GM19025 (cell line): Measurements from ENCODE around the gene CLN5.
"Not testable (repeated sequence)": the region's sequence is repeated elsewhere in the genome, so short reads cannot be mapped to it uniquely, and the experiment has no call there.

Experiments used
- ATAC-seq: cut with Tn5 transposase; IDR thresholded peaks from one replicate; pipeline ENCODE4 v1.9.1; 2021; ENCODE audit warnings: mild to moderate bottlenecking, low read depth, moderate library complexity; ENCODE audit not compliant: unreplicated experiment

CLN5 gene

DNA sequence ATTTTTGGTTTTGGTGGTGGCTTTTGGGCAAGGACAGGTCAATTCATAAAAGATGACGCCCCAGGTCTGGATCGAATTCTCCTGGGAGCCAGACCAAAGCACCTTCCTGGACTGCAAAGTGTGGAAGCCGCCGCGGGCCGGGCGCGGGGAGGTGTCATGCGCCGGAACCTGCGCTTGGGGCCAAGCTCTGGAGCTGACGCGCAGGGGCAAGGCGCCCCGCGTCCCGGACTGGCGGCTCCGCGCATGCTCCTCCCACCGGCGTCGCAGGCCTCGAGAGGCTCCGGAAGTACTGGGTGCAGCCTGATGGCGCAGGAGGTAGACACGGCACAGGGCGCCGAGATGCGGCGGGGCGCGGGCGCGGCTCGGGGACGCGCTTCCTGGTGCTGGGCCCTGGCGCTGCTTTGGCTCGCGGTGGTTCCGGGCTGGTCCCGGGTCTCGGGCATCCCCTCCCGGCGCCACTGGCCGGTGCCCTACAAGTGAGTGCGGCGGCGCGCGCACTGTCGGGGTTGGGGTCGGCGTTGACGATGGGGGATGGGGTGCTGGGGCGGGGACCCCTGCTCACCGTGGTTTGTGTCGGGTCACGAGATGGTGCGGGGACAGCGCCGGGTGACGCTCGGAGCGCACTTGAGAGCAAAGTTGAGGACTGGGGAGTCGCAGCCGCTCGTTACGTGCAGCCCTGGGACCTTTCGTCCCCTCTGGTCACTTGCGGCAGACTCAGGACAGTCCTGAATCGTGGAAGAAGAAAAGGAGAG is at the start of gene CLN5:
Gene CLN5 (plus strand): TSS at position 286 of the 752 bp plus-strand sequence. CDS start 18 bp downstream, at position 304.
- peak; percentile 93 for ATAC-seq

GRCh38 chr13:76942363-76942762 is 49.5 kb upstream of the CLN5 start:
- no peak for ATAC-seq

- ATAC-seq, result no peak
These were observed 48.2 kb upstream of the CLN5 start for GRCh38 chr13:76943646-76944045.

DNA sequence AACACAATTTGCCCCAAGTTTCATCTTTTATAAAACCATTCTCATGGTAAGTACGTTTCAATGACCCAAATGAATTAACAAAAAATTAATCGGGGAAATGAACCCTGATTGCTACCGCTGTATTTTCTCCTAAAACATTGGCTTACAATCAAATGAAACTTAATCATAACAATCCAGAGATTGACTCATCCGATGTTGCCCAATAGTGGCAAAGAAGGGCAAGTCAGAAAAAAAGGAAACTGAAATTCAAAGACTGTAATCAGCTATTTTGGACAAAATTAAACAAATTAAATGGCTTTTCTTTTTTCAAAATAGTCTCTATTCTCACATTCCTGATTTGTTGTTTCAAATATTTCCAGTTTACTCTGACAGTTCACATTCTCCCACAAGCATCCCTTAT is 47.4 kb upstream of the CLN5 start:
- no peak for ATAC-seq

DNA sequence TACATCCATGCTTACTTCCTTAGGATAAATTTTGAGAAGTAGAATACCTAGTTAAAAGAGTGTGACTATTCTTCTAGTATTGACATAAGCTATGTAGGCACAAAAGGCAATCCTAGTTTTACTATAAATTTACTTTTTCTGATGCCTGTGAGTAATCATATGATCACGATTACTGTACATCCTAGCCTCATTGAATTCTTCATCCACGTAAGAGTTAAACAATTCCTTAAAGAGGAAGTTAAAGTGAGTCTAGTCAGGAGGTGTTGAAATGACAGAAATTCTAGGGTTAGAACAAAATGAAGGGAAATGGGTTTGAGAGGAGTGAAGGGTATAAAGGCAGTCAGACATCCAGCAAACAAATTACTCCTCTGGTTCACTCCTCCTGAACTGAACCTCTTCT is 43.7 kb upstream of the CLN5 start, which contains the start of gene ACOD1:
Gene ACOD1 (plus strand): TSS at position 363 of the 400 bp plus-strand sequence. CDS start 48 bp downstream, outside the sequence.
- ATAC-seq, result no peak

DNA sequence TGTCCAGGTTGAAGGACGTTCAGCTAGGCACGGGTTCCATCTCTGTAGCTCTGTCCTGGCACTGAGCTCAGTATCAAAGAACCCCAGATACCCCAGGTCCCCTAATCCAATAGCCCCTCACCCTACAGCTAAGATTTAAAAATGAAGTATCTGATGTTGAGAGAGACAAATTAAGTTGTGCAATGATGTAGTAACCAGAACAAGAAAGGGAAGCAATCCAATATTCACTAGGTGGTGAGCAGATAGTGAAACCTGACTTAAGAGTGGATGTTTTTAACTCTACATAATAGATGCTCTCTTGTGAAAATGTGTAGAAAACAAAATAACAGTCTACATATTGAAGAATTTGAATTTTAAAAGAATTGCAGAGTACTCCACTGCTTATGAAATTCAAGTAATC is 41.8 kb upstream of the CLN5 start:
- no peak for ATAC-seq

DNA sequence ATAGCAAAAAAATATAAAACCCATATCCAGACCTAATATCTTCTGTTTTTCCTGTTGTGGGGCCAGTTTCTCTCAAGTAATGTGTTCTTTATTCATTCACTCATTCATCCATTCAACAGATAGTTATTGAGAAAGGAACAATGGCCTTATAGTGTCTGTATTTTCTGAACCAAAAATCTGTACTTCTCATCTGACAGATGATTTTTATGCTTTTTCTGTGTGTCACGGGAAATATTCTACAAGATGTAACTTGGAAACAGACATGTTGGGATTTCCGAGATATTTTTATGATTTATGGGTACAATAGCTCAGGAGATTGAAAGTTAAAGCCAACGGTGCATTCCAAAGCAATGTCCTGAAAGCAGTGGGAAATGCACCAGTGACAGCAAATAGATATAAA is 37.9 kb upstream of the CLN5 start:
- ATAC-seq, result no peak

DNA sequence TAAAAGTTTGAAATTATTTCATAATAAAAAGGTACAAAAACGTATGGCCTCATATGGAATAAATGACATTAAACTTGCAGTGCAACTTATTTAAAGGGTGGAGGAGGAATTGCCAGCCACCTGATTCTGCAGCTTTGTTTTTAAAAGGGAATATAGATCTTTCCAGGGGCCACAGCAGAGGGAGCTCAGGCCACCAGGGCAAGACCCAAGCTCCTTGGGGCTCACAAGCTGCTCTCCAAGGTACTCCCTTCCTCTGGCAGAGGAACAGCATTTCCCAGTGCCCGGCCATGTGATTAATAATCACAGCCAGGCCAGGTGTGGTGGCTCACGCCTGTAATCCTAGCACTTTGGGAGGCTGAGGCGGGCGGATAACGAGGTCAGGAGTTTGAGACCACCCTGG is 37.3 kb upstream of the CLN5 start:
- ATAC-seq, result no peak

GRCh38 chr13:76955193-76955592 is 36.7 kb upstream of the CLN5 start:
- ATAC-seq, result no peak

GRCh38 chr13:76955661-76956060 is 36.2 kb upstream of the CLN5 start:
- no peak for ATAC-seq

DNA sequence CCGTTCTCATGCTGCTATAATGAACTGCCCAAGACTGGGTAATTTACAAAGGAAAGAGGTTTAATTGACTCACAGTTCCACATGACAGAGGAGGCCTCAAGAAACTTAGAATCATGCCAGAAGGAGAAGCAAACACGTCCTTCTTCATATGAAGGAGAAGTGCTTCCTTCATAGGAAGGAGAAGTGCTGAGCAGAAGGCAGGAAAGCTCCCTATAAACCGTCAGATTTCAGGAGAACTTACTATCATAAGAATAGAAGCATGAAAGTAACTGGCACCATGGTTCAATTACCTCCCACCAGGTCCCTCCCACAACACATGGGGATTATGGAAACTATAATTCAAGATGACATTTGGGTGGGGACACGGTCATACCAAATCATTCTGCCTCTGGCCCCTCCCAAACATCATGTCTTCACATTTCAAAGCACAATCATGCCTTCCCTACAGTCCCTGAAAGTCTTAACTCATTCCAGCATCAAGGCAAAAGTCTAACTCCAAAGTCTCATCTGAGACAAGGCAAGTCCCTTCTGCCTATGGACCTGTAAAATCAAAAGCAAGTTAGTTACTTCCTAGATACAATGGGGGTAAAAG is 32.9 kb upstream of the CLN5 start:
- no peak for ATAC-seq

DNA sequence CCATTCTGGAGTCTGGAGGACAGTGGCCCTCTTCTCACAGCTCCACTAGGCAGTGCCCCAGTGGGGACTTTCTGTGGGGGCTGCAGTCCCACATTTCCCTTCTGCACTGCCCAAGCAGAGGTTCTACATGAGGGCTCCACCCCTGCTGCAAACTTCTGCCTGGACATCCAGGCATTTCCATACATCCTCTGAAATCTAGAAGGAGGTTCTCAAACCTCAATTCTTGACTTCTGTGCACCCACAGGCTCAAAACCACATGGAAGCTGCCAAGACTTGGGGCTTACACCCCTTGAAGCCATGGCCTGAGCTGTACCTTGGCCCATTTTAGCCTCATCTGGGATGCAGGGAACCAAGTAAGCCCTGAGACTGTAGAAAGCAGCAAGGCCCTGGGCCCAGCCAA is 32.1 kb upstream of the CLN5 start:
- ATAC-seq, result not testable (repeated sequence)

GRCh38 chr13:76965759-76966421 is 26.0 kb upstream of the CLN5 start:
- ATAC-seq, result no peak

GRCh38 chr13:76967031-76967430 is 24.9 kb upstream of the CLN5 start:
- no peak for ATAC-seq

DNA sequence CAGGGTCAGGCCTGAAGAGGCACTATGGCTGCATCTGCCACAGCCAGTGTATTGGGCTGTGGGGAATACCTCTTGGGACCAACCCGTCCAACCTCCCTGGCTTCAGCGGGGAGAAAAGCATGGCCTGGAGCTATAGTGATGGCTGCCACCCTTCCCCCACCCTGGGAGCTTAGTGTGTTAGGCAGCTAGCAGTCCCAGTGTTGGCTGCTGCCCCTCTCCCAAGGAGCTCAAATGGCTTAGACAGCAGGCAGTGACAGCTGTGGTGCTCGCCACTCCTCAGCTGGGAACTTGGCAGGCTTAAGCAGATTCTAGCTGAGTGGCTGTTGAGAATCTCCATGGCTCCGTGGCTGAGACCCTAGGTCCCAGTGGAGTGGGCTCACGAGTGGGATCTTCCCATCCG is 23.8 kb upstream of the CLN5 start:
- ATAC-seq, result no peak

GRCh38 chr13:76969488-76970365 is 22.2 kb upstream of the CLN5 start:
- ATAC-seq, result no peak

DNA sequence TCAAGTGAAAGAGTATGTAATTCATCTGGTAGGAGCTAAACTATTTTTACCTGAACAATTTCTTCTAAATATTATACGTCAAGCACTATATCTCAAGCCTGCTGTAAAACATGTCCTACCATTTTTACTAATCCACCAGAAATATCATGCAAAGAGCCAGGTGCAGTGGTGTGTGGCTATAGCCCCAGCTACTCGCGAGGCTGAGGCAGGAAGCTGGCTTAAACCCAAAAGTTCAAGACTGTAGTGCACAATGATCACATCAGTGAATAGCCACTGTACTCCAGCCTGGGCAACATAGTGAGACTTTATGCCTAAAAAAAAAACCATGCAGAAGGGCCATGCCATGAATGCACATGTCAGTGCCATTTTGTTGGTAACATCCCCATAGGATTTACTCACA is 20.7 kb upstream of the CLN5 start:
- ATAC-seq, result no peak

- no peak for ATAC-seq
These were observed 19.7 kb upstream of the CLN5 start for GRCh38 chr13:76971851-76972829.

DNA sequence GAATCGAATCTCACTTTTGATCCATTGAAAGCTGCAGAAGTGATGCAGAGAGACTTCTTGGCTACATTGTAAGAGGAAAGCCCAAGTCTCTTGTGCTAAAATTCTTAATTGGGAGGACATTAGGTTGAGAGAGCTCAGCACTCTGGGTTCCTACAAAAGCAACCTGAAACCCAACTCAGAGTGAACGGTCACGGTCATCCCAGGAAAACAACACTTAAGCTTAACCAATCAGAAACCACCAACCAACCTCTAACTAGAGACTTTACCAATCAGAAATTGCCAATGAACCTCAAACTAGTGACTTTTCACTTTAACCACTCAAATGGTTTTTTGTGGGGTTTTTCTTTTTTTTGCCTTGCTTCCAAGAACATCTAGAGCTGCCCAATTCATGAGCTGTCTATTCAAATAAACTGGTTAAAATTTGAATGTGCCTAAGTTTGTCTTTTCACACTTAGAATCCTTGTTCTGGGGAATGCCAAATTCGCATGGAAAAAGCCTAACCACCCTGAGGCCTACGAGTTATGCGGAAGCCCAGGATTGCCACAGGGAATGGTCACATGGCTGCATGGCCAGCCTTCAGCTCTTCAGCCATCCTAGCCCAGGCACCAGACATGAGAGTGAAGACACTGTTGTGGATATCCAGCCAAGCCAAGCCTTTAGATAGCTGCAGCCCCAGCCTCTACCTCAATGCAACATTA is 17.8 kb upstream of the CLN5 start:
- ATAC-seq, result no peak
